Neural cell (in vitro differentiated cells): ENCODE data around the gene UTP3. TPM values are rescaled to one million over a fixed set of nuclear protein-coding genes. Genes with fewer than 3 reads are reported as not detected.
"Not testable (repeated sequence)": the region's sequence is repeated elsewhere in the genome, so short reads cannot be mapped to it uniquely, and the experiment has no call there.

Experiments
- H2AFZ ChIP-seq: fragments of 200-600, 300-800 bp; sonication (generic), shearing (Covaris generic); 2 replicates; pipeline ENCODE4 v1.6.0; 2014; ENCODE audit warnings: low read depth, mild to moderate bottlenecking, antibody characterized with exemption, low read length, moderate library complexity
- H3F3A ChIP-seq: fragments of 200-600 bp; shearing (Covaris generic); 2 replicates; pipeline ENCODE4 v1.6.1; 2016; ENCODE audit warnings: mild to moderate bottlenecking, moderate library complexity, mixed read lengths, antibody characterized with exemption, low read length; ENCODE audit not compliant: insufficient read depth, poor library complexity, severe bottlenecking
- H3K27ac ChIP-seq: fragments of 200-600, 300-800 bp; sonication (generic), shearing (Covaris generic); 2 replicates; pipeline ENCODE4 v1.5.1; 2014; ENCODE audit warnings: mild to moderate bottlenecking, low read length, moderate library complexity
- H3K27me3 ChIP-seq: fragments of 300-800, 200-600 bp; sonication (generic), shearing (Covaris generic); 2 replicates; pipeline ENCODE4 v1.6.0; 2014; ENCODE audit warnings: mild to moderate bottlenecking, low read depth, low read length, moderate library complexity; ENCODE audit not compliant: insufficient read depth
- H3K36me3 ChIP-seq: fragments of 300-800, 200-600 bp; sonication (generic), shearing (Covaris generic); 2 replicates; pipeline ENCODE4 v1.5.1; 2014; ENCODE audit warnings: mild to moderate bottlenecking, antibody characterized with exemption, low read length, moderate library complexity; ENCODE audit not compliant: insufficient read depth
- H3K4me2 ChIP-seq: fragments of 300-800, 200-600 bp; sonication (generic), shearing (Covaris generic); 2 replicates; pipeline ENCODE4 v1.6.0; 2014; ENCODE audit warnings: mild to moderate bottlenecking, low read length
- H3K4me3 ChIP-seq: fragments of 300-800, 200-600 bp; sonication (generic), shearing (Covaris generic); 2 replicates; pipeline ENCODE4 v1.5.1; 2014; ENCODE audit warnings: mild to moderate bottlenecking, low read length, moderate library complexity
- H3K79me2 ChIP-seq: fragments of 200-600 bp; shearing (Covaris generic); replicated peaks from 2 replicates; pipeline ENCODE4 v1.6.0; 2014; ENCODE audit warnings: mild to moderate bottlenecking, low read length, moderate library complexity; ENCODE audit not compliant: insufficient read depth
- H3K9ac ChIP-seq: fragments of 300-800, 200-600 bp; sonication (generic), shearing (Covaris generic); 2 replicates; pipeline ENCODE4 v1.6.1; 2016; ENCODE audit warnings: mild to moderate bottlenecking, low read length, mixed read lengths
- H3K9me2 ChIP-seq: fragments of 200-600 bp; shearing (Covaris generic); 2 replicates; pipeline ENCODE4 v1.6.1; 2016; ENCODE audit warnings: mild to moderate bottlenecking, low read length, mixed read lengths; ENCODE audit not compliant: insufficient read depth
- H3K9me3 ChIP-seq: fragments of 200-600, 300-800 bp; sonication (generic), shearing (Covaris generic); 2 replicates; pipeline ENCODE4 v1.6.1; 2016; ENCODE audit warnings: mild to moderate bottlenecking, mixed run types, low read length, moderate library complexity, mixed read lengths
- H4K20me1 ChIP-seq: fragments of 200-600 bp; shearing (Covaris generic); 2 replicates; pipeline ENCODE4 v1.6.1; 2016; ENCODE audit warnings: mild to moderate bottlenecking, mixed run types; ENCODE audit not compliant: insufficient read depth
- CTCF ChIP-seq: fragments of 450-650 bp; IDR thresholded peaks from 2 replicates; pipeline ENCODE4 v1.5.1; 2014; ENCODE audit warnings: antibody characterized with exemption, mild to moderate bottlenecking, moderate library complexity; ENCODE audit not compliant: poor library complexity, severe bottlenecking
- EP300 ChIP-seq: fragments of 450-650 bp; conservative IDR thresholded peaks from 2 replicates; pipeline ENCODE4 v1.6.1; 2014; ENCODE audit warnings: antibody characterized with exemption, mild to moderate bottlenecking, moderate library complexity; ENCODE audit not compliant: poor library complexity, severe bottlenecking
- EZH2 ChIP-seq: fragments of 200-600, 300-800 bp; shearing (Covaris generic), sonication (generic); IDR thresholded peaks from 2 replicates; pipeline ENCODE4 v1.6.1; 2014; ENCODE audit warnings: antibody characterized with exemption, low read length, borderline replicate concordance, mild to moderate bottlenecking; ENCODE audit not compliant: insufficient read depth, poor library complexity, severe bottlenecking
- MXI1 ChIP-seq: fragments of 450-650 bp; conservative IDR thresholded peaks from 2 replicates; pipeline ENCODE4 v1.6.1; 2014; ENCODE audit warnings: antibody characterized with exemption, mild to moderate bottlenecking; ENCODE audit not compliant: poor library complexity, severe bottlenecking
- POLR2AphosphoS5 ChIP-seq: IDR thresholded peaks from 2 replicates; pipeline ENCODE4 v1.6.1; 2012
- RAD21 ChIP-seq: fragments of 450-650 bp; conservative IDR thresholded peaks from 2 replicates; pipeline ENCODE4 v1.6.1; 2014; ENCODE audit warnings: antibody characterized with exemption, mild to moderate bottlenecking, moderate library complexity
- REST ChIP-seq: IDR thresholded peaks from 2 replicates; pipeline ENCODE4 v1.6.1; 2012; ENCODE audit warnings: borderline replicate concordance
- SMC3 ChIP-seq: fragments of 450-650 bp; conservative IDR thresholded peaks from 2 replicates; pipeline ENCODE4 v1.6.1; 2014; ENCODE audit warnings: antibody characterized with exemption, mild to moderate bottlenecking, moderate library complexity; ENCODE audit not compliant: poor library complexity
- TAF1 ChIP-seq: IDR thresholded peaks from 2 replicates; pipeline ENCODE4 v1.6.1; 2012; ENCODE audit warnings: low read depth
- polyA plus RNA-seq: library from polyadenylated mRNA; depleted of rRNA; stranded (reverse); fragments of >200 nt; gene quantifications from 2 replicates; pipeline ENCODE4 v1.2.3, GENCODE V29; 2014

Gene UTP3
- polyA plus RNA-seq, 1 donor from 2014 or later = 11.3 TPM

DNA sequence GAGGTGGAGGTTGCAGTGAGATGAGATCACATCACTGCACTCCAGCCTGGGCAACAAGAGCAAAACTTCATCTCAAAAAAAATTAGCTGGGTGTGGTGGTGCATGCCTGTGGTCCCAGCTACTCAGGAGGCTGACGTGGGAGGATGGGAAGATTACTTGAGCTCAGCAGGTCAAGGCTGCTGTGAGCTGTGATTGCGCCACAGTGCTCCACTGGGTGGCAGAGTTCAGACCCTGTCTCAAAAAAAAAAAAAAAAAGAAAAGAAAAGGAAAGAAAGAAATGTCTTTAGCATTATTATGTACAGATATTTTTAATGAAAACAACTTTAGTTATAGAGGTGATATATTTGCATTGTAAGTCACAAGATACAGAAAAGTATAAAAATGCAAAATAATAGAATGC, 47.6 kb downstream of the UTP3 start:
- H3K36me3 ChIP-seq = not testable (repeated sequence)
- TF ChIP-seq CTCF = peak; percentile 31
- H4K20me1 ChIP-seq = peaks cover 18% of the 10 kb centered on the region

DNA sequence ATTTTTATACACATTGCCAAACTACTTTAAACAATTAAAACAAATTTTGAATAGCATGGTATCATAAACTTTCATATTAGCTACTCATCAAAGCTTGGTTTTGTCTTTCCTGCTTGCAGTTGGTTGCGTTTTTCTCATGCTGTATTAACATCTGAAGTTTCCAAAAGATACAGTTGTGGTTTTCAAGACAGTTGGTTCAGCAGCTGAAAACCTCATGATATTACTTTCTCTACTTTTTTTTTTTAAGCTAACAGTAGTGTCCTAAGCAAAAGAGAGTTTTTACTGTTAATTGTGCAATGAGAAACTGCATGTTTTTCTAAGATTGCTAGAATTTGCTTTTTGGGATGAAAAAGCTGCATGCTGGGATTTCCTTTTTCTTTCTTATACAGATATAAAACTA, 48.7 kb downstream of the UTP3 start:
- Histone ChIP-seq H3F3A (peaks cover 4% of the 10 kb centered on the region), H2AFZ (no peak overlapping the region), H3K27me3 (no peaks in the 10 kb centered on the region), H3K27ac (no peak overlapping the region), H3K4me3 (no peak overlapping the region), H4K20me1 (peaks cover 23% of the 10 kb centered on the region), H3K36me3 (no peaks in the 10 kb centered on the region), H3K9me2 (no peaks in the 10 kb centered on the region), H3K9ac (no peak overlapping the region), H3K79me2 (peaks cover 71% of the 10 kb centered on the region), H3K9me3 (no peaks in the 10 kb centered on the region), H3K4me2 (no peak overlapping the region)
- no peak for TF ChIP-seq TAF1
- no peak for TF ChIP-seq SMC3
- no peak for TF ChIP-seq MXI1
- no peak for TF ChIP-seq EZH2
- TF ChIP-seq POLR2AphosphoS5 = no peak
- TF ChIP-seq EP300 = no peak
- no peak for TF ChIP-seq REST
- no peak for TF ChIP-seq CTCF
- TF ChIP-seq RAD21 = no peak

More for the DNA sequence above, 47.6 kb downstream of the UTP3 start:
- peaks cover 69% of the 10 kb centered on the region for H3K79me2 ChIP-seq
- H3K4me2 ChIP-seq, H3F3A ChIP-seq, H3K9ac ChIP-seq, H3K4me3 ChIP-seq, H3K27ac ChIP-seq, H3K9me3 ChIP-seq, H3K9me2 ChIP-seq, H2AFZ ChIP-seq, H3K27me3 ChIP-seq: not testable (repeated sequence)
